ENCODE measurements around the gene PBX3.

- TF ChIP-seq, protein P1, sequence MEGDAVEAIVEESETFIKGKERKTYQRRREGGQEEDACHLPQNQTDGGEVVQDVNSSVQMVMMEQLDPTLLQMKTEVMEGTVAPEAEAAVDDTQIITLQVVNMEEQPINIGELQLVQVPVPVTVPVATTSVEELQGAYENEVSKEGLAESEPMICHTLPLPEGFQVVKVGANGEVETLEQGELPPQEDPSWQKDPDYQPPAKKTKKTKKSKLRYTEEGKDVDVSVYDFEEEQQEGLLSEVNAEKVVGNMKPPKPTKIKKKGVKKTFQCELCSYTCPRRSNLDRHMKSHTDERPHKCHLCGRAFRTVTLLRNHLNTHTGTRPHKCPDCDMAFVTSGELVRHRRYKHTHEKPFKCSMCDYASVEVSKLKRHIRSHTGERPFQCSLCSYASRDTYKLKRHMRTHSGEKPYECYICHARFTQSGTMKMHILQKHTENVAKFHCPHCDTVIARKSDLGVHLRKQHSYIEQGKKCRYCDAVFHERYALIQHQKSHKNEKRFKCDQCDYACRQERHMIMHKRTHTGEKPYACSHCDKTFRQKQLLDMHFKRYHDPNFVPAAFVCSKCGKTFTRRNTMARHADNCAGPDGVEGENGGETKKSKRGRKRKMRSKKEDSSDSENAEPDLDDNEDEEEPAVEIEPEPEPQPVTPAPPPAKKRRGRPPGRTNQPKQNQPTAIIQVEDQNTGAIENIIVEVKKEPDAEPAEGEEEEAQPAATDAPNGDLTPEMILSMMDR (IDR thresholded peaks at IDR 0.05 in 8 of 11, conservative IDR thresholded peaks at IDR 0.05 in 3 of 11) = no peak
- no peak for TF ChIP-seq POLR2A (IDR thresholded peaks at IDR 0.05)
Observed at GRCh38 chr9:125700791-125701190, 46.4 kb upstream of the PBX3 start.
